HepG2 (cell line): ENCODE measurements around the gene KLHDC1. TPM values are rescaled to one million over a fixed set of nuclear protein-coding genes. Genes with fewer than 3 reads are reported as not detected.

Experiments used
- BCL3 ChIP-seq: sonication (generic); formaldehyde crosslinking; IDR thresholded peaks from 2 replicates; pipeline ENCODE4 v1.5.1; 2020; ENCODE audit warnings: mild to moderate bottlenecking, missing genetic modification reagents, moderate library complexity
- DMAP1 ChIP-seq: IDR thresholded peaks from 2 replicates; pipeline ENCODE4 v1.6.1; 2016
- GZF1 ChIP-seq: sonication (generic); formaldehyde crosslinking; IDR thresholded peaks from 2 replicates; pipeline ENCODE4 v1.5.1; 2020; ENCODE audit warnings: mild to moderate bottlenecking, missing genetic modification reagents
- HNRNPUL1 ChIP-seq: fragments of 200-400 bp; formaldehyde crosslinking; IDR thresholded peaks from 2 replicates; pipeline ENCODE4 v1.6.1; 2017; ENCODE audit warnings: low read depth, mild to moderate bottlenecking, low read length, moderate library complexity
- KMT2A ChIP-seq: sonication (generic); formaldehyde crosslinking; IDR thresholded peaks from 2 replicates; pipeline ENCODE4 v1.4.0; 2020; ENCODE audit warnings: missing genetic modification reagents
- MED8 ChIP-seq: sonication (generic); formaldehyde crosslinking; IDR thresholded peaks from 2 replicates; pipeline ENCODE4 v1.8.1; 2023; ENCODE audit warnings: mild to moderate bottlenecking, missing genetic modification reagents; ENCODE audit not compliant: insufficient replicate concordance
- MIER2 ChIP-seq: IDR thresholded peaks from 2 replicates; pipeline ENCODE4 v1.6.1; 2016; ENCODE audit warnings: missing biosample characterization, missing genetic modification reagents
- SMYD3 ChIP-seq: sonication (generic); formaldehyde crosslinking; IDR thresholded peaks from 2 replicates; pipeline ENCODE4 v1.8.1; 2023; ENCODE audit warnings: mild to moderate bottlenecking, missing genetic modification reagents
- TEAD2 ChIP-seq: sonication (generic); formaldehyde crosslinking; IDR thresholded peaks from 2 replicates; pipeline ENCODE4 v1.9.0; 2021; ENCODE audit warnings: missing genetic modification reagents
- THAP7 ChIP-seq: sonication (generic); formaldehyde crosslinking; IDR thresholded peaks from 2 replicates; pipeline ENCODE4 v1.8.1; 2023; ENCODE audit warnings: mild to moderate bottlenecking, missing genetic modification reagents
- ZIK1 ChIP-seq: sonication (generic); formaldehyde crosslinking; IDR thresholded peaks from 2 replicates; pipeline ENCODE4 v1.5.0; 2020; ENCODE audit warnings: mild to moderate bottlenecking, low read depth, missing genetic modification reagents, borderline replicate concordance
- ZKSCAN8 ChIP-seq: IDR thresholded peaks from 2 replicates; pipeline ENCODE4 v1.6.1; 2016; ENCODE audit warnings: borderline replicate concordance, missing genetic modification reagents, missing compliant biosample characterization
- ZNF446 ChIP-seq: sonication (generic); formaldehyde crosslinking; IDR thresholded peaks from 2 replicates; pipeline ENCODE4 v1.5.0; 2020; ENCODE audit warnings: mild to moderate bottlenecking, missing genetic modification reagents
- ZNF550 ChIP-seq: sonication (generic); formaldehyde crosslinking; IDR thresholded peaks from 2 replicates; pipeline ENCODE4 v1.4.0; 2020; ENCODE audit warnings: mild to moderate bottlenecking, missing genetic modification reagents, borderline replicate concordance
- ZNF563 ChIP-seq: sonication (generic); formaldehyde crosslinking; IDR thresholded peaks from 2 replicates; pipeline ENCODE4 v1.8.0; 2022; ENCODE audit warnings: mild to moderate bottlenecking, moderate library complexity, missing genetic modification reagents
- ZNF724P ChIP-seq: sonication (generic); formaldehyde crosslinking; IDR thresholded peaks from 2 replicates; pipeline ENCODE4 v1.8.0; 2022; ENCODE audit warnings: missing genetic modification reagents, borderline replicate concordance
- ZNF747 ChIP-seq: sonication (generic); formaldehyde crosslinking; IDR thresholded peaks from 2 replicates; pipeline ENCODE4 v1.8.1; 2023; ENCODE audit warnings: missing genetic modification reagents, mild to moderate bottlenecking, borderline replicate concordance
- ZNF891 ChIP-seq: sonication (generic); formaldehyde crosslinking; IDR thresholded peaks from 2 replicates; pipeline ENCODE4 v1.5.0; 2020; ENCODE audit warnings: mild to moderate bottlenecking, missing genetic modification reagents
- ZSCAN30 ChIP-seq: sonication (generic); formaldehyde crosslinking; IDR thresholded peaks from 2 replicates; pipeline ENCODE4 v1.5.0; 2020; ENCODE audit warnings: mild to moderate bottlenecking, missing genetic modification reagents
- polyA plus RNA-seq, 8 experiments: library from polyadenylated mRNA; depleted of rRNA in 3 of 8; stranded (reverse) in 7 of 8; unstranded in 1 of 8; fragments of >200 nt; fragmentation: Illumina TruSeq in 4 of 8; extraction: Trizol in 4 of 8; gene quantifications; 2 replicates each; pipeline versions ENCODE4 v1.2.1 to v1.2.3, GENCODE V29; 2011 to 2016; ENCODE audit warnings: low read depth in 4 of 8, missing spikeins in 1 of 8, mixed read lengths in 1 of 8; ENCODE audit not compliant: insufficient read depth in 1 of 8
- total RNA-seq, 5 experiments: library from RNA; depleted of rRNA; stranded (reverse); fragments of >200 nt; fragmentation: Illumina TruSeq; extraction: Trizol; gene quantifications; 2 replicates each; pipeline ENCODE4 v1.2.3, GENCODE V29; 2016; ENCODE audit warnings: low read depth in 1 of 5
- TF ChIP-seq, protein P1 (sequence below): sonication (generic); formaldehyde crosslinking; IDR thresholded peaks from 2 replicates; pipeline ENCODE4 v1.4.0; 2020; ENCODE audit warnings: mild to moderate bottlenecking, missing genetic modification reagents
- TF ChIP-seq, protein P2 (sequence below): sonication (generic); formaldehyde crosslinking; IDR thresholded peaks from 2 replicates; pipeline ENCODE4 v1.4.0; 2020; ENCODE audit warnings: missing genetic modification reagents
- TF ChIP-seq, protein P3 (sequence below): sonication (generic); formaldehyde crosslinking; IDR thresholded peaks from 2 replicates; pipeline ENCODE4 v1.4.0; 2020; ENCODE audit warnings: missing genetic modification reagents

The KLHDC1 gene
- total and polyA plus RNA-seq, 2 of the 13 experiments (the other 11 are each of a cell fraction or from before 2014, with no cell fraction given) = 0.11 TPM; not detected in 1

DNA sequence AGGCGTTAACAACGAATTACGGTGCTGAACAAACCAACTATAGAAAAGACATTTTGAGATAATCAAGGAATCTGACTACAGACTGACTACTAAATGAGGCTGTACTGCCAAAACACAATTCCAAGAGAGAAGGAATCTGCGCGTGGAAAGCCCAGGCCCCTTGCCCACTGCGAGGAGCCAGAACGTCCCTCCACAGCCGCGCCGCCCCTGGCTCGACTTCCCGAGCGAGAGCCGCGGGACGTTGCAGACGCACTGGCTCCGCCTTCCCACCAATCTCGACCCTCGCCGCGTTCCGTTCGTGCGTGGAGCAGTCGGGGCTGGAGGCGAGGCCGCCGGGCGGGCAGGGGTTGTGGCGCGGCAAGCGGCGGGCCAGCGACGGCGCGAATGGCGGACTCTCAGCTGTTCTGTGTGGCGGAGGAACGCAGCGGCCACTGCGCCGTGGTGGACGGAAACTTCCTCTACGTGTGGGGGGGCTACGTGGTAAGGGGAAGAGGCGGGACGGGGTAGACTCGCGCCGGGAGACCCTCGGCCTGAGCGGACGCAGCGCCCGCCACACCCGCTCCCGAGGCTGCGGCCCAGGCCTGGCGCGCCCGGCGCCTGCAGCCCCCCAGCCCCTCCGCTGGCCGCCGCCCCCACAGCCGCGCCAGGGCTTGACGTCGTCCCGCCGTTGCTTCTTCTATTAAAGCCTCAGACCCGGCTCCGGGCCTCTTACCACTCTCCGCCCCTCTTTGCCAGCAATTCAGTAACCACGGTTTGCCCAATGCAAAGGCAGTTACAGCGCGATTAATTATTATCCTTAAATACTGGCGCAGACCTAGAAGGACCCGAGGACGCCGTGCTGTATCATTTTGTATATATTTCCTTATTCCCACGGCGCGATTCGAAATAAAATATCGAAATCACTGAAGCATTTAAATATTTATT lies at the start of gene KLHDC1 (continued):
- peak; percentile 92; the same call in 1 of the 2 replicates for TF ChIP-seq ZNF747 (CRISPR knock-in tag)
- peak; percentile 85 for TF ChIP-seq ZIK1
- TF ChIP-seq MIER2 (CRISPR knock-in tag) = no peak
- TF ChIP-seq ZSCAN30 (CRISPR knock-in tag) = no peak
- no peak for TF ChIP-seq HNRNPUL1
- peak; percentile 71 for TF ChIP-seq MED8
- TF ChIP-seq ZNF446 (CRISPR knock-in tag) = no peak
- peak; percentile 62; the same call in 1 of the 2 replicates for TF ChIP-seq DMAP1 (CRISPR knock-in tag)
- TF ChIP-seq ZNF563 = peak; percentile 43; the same call in 1 of the 2 replicates
- TF ChIP-seq THAP7 = no peak
- TF ChIP-seq GZF1 (CRISPR knock-in tag) = peak; percentile 86
- peak; percentile 88; the same call in 1 of the 2 replicates for TF ChIP-seq ZNF891 (CRISPR knock-in tag)
- TF ChIP-seq KMT2A = peak; percentile 87
- TF ChIP-seq ZNF724P (CRISPR knock-in tag) = peak; percentile 95; the same call in 1 of the 2 replicates
- no peak for TF ChIP-seq TEAD2 (CRISPR knock-in tag)
- TF ChIP-seq SMYD3 (CRISPR knock-in tag) = peak; percentile 60; the same call in 1 of the 2 replicates
- TF ChIP-seq, protein P1, sequence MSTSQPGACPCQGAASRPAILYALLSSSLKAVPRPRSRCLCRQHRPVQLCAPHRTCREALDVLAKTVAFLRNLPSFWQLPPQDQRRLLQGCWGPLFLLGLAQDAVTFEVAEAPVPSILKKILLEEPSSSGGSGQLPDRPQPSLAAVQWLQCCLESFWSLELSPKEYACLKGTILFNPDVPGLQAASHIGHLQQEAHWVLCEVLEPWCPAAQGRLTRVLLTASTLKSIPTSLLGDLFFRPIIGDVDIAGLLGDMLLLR = 0 out of 2 replicates have a peak, but pooled peaks have one; percentile 46
- TF ChIP-seq BCL3 (CRISPR knock-in tag) = peak; percentile 75; the same call in 1 of the 2 replicates
- TF ChIP-seq ZKSCAN8 (CRISPR knock-in tag) = 0 out of 2 replicates have a peak, but pooled peaks have one; percentile 46
- TF ChIP-seq, protein P2, sequence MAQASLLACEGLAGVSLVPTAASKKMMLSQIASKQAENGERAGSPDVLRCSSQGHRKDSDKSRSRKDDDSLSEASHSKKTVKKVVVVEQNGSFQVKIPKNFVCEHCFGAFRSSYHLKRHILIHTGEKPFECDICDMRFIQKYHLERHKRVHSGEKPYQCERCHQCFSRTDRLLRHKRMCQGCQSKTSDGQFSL (CRISPR knock-in tag) = peak; percentile 92
- TF ChIP-seq ZNF550 (CRISPR knock-in tag) = 0 out of 2 replicates have a peak, but pooled peaks have one; percentile 67
- TF ChIP-seq, protein P3, sequence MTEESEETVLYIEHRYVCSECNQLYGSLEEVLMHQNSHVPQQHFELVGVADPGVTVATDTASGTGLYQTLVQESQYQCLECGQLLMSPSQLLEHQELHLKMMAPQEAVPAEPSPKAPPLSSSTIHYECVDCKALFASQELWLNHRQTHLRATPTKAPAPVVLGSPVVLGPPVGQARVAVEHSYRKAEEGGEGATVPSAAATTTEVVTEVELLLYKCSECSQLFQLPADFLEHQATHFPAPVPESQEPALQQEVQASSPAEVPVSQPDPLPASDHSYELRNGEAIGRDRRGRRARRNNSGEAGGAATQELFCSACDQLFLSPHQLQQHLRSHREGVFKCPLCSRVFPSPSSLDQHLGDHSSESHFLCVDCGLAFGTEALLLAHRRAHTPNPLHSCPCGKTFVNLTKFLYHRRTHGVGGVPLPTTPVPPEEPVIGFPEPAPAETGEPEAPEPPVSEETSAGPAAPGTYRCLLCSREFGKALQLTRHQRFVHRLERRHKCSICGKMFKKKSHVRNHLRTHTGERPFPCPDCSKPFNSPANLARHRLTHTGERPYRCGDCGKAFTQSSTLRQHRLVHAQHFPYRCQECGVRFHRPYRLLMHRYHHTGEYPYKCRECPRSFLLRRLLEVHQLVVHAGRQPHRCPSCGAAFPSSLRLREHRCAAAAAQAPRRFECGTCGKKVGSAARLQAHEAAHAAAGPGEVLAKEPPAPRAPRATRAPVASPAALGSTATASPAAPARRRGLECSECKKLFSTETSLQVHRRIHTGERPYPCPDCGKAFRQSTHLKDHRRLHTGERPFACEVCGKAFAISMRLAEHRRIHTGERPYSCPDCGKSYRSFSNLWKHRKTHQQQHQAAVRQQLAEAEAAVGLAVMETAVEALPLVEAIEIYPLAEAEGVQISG = peak; percentile 77
